HL-60 (cell line): ENCODE data around the gene FLNC.

Experiments used
- CTCF ChIP-seq: IDR thresholded peaks from one replicate; pipeline ENCODE4 v1.5.1; 2011; ENCODE audit warnings: low read length, control low read depth, inconsistent platforms; ENCODE audit not compliant: insufficient read depth
- POLR2AphosphoS5 ChIP-seq: IDR thresholded peaks from 2 replicates; pipeline ENCODE4 v1.6.1; 2012; ENCODE audit warnings: low read depth
- REST ChIP-seq: IDR thresholded peaks from 2 replicates; pipeline ENCODE4 v1.6.1; 2012; ENCODE audit warnings: low read depth; ENCODE audit not compliant: insufficient replicate concordance
- SPI1 ChIP-seq: IDR thresholded peaks from 2 replicates; pipeline ENCODE4 v1.6.1; 2012; ENCODE audit warnings: low read depth, mild to moderate bottlenecking, borderline replicate concordance

GRCh38 chr7:128790315-128791041 lies 39.7 kb upstream of the FLNC start:
- TF ChIP-seq CTCF (no peak), POLR2AphosphoS5 (no peak), REST (no peak), SPI1 (no peak)
